NCI-H2171 treated with DMSO at 0.1 percent for 48 hours (cell line): Measurements from ENCODE around the gene KRTAP9-2.
"Not testable (repeated sequence)": the region's sequence is repeated elsewhere in the genome, so short reads cannot be mapped to it uniquely, and the experiment has no call there.

ENCODE experiments used
- DNase-seq: peaks from one replicate; lab custom pipeline; 2025; lab: John Stamatoyannopoulos, UW

KRTAP9-2 gene

DNA sequence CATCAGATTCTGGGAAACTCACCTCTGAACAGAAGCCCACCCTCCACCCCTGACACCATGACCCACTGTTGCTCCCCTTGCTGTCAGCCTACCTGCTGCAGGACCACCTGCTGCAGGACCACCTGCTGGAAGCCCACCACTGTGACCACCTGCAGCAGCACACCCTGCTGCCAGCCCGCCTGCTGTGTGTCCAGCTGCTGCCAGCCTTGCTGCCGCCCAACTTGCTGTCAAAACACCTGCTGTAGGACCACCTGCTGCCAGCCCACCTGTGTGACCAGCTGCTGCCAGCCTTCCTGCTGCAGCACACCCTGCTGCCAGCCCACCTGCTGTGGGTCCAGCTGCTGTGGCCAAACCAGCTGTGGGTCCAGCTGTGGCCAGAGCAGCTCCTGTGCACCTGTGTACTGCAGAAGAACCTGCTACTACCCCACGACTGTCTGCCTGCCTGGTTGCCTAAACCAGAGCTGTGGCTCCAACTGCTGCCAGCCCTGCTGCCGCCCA, at the start of gene KRTAP9-2:
KRTAP9-2 (plus strand) TSS at position 51 of the 498 bp plus-strand sequence; CDS start at position 58, 7 bp downstream.
- DNase-seq: not testable (repeated sequence)

- DNase-seq: no peak
Measured at GRCh38 chr17:41176744-41177387, 49.6 kb upstream of the KRTAP9-2 start.

GRCh38 chr17:41177727-41178271, 48.6 kb upstream of the KRTAP9-2 start, which contains the start of gene KRTAP4-2:
KRTAP4-2 (minus strand) TSS chr17:41178221; CDS start chr17:41178164, 57 bp downstream.
- DNase-seq: no peak

GRCh38 chr17:41178341-41178740, 48.1 kb upstream of the KRTAP9-2 start:
- DNase-seq: no peak

- no peak for DNase-seq
Measured at GRCh38 chr17:41178843-41179616, 47.4 kb upstream of the KRTAP9-2 start.

DNA sequence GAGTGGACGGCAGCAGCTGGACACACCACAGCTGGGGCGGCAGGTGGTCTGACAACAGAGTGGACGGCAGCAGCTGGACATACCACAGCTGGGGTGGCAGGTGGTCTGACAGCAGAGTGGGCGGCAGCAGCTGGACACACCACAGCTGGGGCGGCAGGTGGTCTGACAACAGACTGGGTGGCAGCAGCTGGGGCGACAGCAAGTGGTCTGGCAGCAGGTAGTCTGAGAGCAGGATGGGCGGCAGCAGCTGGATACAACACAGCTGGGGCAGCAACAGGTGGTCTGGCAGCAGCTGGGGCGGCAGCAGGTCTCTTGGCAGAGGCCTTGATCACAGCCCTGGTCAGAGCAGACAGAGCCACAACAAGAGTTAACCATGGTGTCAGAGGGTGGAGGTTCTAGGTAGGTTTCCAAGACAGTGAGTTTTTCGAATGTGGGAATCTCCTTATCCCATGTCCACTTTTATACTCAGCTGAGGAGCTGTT, 41.9 kb upstream of the KRTAP9-2 start, which contains the start of gene KRTAP4-1:
KRTAP4-1 (minus strand) TSS at position 432 of the 482 bp plus-strand sequence; CDS start at position 375, 57 bp downstream.
- no peak for DNase-seq

GRCh38 chr17:41185001-41185400, 41.4 kb upstream of the KRTAP9-2 start:
- no peak for DNase-seq

GRCh38 chr17:41186872-41187271, 39.6 kb upstream of the KRTAP9-2 start:
- no peak for DNase-seq

DNA sequence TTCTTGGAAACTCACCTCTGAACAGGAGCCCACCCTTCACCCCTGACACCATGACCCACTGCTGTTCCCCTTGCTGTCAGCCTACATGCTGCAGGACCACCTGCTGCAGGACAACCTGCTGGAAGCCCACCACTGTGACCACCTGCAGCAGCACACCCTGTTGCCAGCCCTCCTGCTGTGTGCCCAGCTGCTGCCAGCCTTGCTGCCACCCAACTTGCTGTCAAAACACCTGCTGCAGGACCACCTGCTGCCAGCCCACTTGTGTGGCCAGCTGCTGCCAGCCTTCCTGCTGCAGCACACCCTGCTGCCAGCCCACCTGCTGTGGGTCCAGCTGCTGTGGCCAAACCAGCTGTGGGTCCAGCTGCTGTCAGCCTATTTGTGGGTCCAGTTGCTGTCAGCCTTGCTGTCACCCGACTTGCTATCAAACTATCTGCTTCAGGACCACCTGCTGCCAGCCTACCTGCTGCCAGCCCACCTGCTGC, 36.6 kb upstream of the KRTAP9-2 start, which contains the start of gene KRTAP9-1:
KRTAP9-1 (plus strand) TSS at position 51 of the 482 bp plus-strand sequence; CDS start at position 51, 0 bp downstream.
- not testable (repeated sequence) for DNase-seq

DNA sequence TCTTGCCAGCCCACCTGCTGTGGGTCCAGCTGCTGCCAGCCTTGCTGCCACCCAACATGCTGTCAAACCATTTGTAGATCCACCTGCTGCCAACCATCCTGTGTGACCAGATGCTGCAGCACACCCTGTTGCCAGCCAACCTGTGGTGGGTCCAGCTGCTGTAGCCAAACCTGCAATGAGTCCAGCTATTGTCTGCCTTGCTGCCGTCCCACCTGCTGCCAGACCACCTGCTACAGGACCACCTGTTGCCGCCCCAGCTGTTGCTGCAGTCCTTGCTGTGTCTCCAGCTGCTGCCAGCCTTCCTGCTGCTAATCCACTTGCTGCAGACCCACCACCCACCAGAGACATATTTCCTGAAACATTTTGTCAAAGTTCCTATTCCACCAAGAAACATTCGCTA, 36.1 kb upstream of the KRTAP9-2 start:
- DNase-seq: no peak

DNA sequence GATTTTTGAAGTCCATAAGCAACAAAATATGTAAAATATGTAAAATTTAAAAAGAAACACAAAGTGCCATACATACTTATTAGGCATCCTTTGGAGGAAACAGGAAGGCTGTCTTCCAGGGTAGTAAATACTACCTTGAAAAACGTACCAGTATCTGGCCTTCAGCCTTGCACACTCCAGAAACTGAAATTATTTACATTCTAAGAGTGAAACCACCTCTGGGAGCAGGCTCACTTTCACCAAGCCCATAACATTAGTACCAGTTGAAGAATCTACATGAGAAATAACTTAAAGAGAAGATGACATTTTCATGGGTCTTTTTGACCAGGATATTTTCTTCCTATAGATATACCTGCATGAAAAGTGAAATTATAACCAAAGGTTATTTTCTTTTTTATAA, 30.4 kb upstream of the KRTAP9-2 start:
- DNase-seq: no peak

GRCh38 chr17:41199421-41200078, 26.9 kb upstream of the KRTAP9-2 start:
- no peak for DNase-seq

GRCh38 chr17:41211845-41212466, 14.5 kb upstream of the KRTAP9-2 start:
- DNase-seq: no peak

GRCh38 chr17:41212524-41213169, 13.8 kb upstream of the KRTAP9-2 start:
- DNase-seq: peak; percentile 12

DNA sequence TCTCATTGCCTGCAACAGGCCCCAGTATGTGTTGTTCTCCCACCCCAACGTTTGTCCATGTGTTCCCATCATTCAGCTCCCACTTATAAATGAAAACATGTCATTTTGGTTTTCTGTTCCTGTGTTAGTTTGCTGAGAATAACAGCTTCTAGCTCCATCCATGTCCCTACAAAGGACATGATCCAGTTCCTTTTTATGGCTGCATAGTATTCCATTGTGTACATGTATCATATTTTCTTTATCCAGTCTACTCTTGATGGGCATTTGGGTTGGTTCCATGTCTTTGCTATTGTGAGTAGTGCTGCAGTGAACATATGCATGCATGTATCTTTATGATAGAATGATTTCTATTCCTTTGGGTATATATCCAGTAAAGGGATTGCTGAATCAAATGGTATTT, 10.8 kb upstream of the KRTAP9-2 start:
- no peak for DNase-seq

GRCh38 chr17:41223821-41224220, 2.6 kb upstream of the KRTAP9-2 start:
- DNase-seq: no peak

DNA sequence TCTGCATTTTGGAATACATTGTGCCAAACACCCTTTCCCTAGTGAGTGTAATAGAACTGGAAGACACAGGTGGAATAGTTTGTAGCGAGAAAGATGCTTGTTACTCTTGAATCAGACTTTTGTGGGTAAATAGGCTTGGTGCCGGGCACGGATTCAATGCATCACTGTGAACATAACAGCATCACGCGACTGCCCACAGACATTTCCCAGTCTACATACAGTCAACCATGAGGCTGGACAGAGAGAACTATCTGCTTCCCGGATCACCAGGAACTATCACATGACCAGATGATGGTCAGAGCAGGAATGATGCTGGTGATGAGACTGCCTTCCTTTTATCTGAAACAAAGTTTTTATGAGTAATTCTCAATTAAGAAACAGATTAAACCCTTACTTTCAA, 397 bp upstream of the KRTAP9-2 start:
- no peak for DNase-seq

- DNase-seq: no peak
Measured at GRCh38 chr17:41230094-41230493, 3.6 kb downstream of the KRTAP9-2 start.

DNA sequence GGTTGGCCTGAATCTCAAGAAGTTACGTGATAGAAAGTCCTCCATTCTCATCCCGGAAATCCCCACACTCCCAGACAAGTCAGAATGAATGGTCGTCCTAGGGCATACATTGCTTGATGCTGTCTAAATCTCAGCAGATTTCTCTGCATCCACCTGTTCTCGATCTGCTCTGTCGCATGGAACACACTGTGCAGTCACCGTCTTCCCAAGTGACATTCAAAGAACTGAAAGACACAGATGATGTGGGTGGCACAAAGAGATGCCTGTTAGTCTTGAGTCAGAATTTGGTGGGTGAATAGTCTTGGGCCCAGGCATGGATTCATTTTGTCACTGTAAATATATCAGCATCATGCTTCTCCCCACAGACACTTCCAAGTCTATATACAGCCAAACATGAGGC, 5.3 kb downstream of the KRTAP9-2 start:
- DNase-seq: no peak

- peak; percentile 47 for DNase-seq
Measured at GRCh38 chr17:41232399-41233105, 6.1 kb downstream of the KRTAP9-2 start, which contains the start of gene KRTAP9-3. KRTAP9-3 (plus strand) TSS chr17:41232449; CDS start chr17:41232502, 53 bp downstream.
